Panc1 (cell line): ENCODE data around the gene GNB1.

Source experiments
- SIN3A ChIP-seq: IDR thresholded peaks from 2 replicates; pipeline ENCODE4 v1.6.1; 2012; ENCODE audit warnings: low read depth, mild to moderate bottlenecking, low read length, moderate library complexity, borderline replicate concordance; ENCODE audit not compliant: insufficient read depth
- TF ChIP-seq, protein P1 (sequence below), 2 experiments: IDR thresholded peaks; 2 replicates each; pipeline ENCODE4 v1.6.1; 2011 to 2012; ENCODE audit warnings: low read depth in 2 of 2, control low read depth in 1 of 2, low read length in 1 of 2, mild to moderate bottlenecking in 1 of 2, moderate library complexity in 1 of 2; ENCODE audit not compliant: insufficient read depth in 1 of 2
- TF ChIP-seq, protein P2 (sequence below): fragments of 450-650 bp; IDR thresholded peaks from 2 replicates; pipeline ENCODE4 v1.5.1; 2017; ENCODE audit warnings: mild to moderate bottlenecking

DNA sequence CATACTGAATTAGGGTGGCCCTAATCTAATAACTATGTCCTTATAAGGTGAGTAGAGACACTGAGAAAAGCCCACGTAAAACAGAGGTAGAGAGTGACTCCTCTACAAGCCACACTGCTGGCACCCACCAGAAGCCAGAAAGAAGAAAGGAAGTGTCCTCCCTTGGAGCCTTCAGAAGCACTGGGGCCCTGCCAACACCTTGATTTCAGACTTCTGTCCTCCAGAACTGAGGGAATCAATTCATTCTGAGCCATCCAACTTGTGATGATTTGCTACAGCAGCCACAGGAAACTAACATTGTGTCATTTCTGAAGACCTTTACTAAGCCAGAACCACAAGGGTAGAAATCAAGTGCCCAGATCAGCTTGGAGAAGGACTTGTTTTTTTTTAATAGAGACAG, 15.0 kb downstream of the GNB1 start:
- TF ChIP-seq, protein P1, sequence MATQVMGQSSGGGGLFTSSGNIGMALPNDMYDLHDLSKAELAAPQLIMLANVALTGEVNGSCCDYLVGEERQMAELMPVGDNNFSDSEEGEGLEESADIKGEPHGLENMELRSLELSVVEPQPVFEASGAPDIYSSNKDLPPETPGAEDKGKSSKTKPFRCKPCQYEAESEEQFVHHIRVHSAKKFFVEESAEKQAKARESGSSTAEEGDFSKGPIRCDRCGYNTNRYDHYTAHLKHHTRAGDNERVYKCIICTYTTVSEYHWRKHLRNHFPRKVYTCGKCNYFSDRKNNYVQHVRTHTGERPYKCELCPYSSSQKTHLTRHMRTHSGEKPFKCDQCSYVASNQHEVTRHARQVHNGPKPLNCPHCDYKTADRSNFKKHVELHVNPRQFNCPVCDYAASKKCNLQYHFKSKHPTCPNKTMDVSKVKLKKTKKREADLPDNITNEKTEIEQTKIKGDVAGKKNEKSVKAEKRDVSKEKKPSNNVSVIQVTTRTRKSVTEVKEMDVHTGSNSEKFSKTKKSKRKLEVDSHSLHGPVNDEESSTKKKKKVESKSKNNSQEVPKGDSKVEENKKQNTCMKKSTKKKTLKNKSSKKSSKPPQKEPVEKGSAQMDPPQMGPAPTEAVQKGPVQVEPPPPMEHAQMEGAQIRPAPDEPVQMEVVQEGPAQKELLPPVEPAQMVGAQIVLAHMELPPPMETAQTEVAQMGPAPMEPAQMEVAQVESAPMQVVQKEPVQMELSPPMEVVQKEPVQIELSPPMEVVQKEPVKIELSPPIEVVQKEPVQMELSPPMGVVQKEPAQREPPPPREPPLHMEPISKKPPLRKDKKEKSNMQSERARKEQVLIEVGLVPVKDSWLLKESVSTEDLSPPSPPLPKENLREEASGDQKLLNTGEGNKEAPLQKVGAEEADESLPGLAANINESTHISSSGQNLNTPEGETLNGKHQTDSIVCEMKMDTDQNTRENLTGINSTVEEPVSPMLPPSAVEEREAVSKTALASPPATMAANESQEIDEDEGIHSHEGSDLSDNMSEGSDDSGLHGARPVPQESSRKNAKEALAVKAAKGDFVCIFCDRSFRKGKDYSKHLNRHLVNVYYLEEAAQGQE (IDR thresholded peaks at IDR 0.05; ENCODE audit: insufficient read depth in 1 of 2, low read depth in 2 of 2, low read length in 1 of 2) = no peak
- TF ChIP-seq, protein P2, sequence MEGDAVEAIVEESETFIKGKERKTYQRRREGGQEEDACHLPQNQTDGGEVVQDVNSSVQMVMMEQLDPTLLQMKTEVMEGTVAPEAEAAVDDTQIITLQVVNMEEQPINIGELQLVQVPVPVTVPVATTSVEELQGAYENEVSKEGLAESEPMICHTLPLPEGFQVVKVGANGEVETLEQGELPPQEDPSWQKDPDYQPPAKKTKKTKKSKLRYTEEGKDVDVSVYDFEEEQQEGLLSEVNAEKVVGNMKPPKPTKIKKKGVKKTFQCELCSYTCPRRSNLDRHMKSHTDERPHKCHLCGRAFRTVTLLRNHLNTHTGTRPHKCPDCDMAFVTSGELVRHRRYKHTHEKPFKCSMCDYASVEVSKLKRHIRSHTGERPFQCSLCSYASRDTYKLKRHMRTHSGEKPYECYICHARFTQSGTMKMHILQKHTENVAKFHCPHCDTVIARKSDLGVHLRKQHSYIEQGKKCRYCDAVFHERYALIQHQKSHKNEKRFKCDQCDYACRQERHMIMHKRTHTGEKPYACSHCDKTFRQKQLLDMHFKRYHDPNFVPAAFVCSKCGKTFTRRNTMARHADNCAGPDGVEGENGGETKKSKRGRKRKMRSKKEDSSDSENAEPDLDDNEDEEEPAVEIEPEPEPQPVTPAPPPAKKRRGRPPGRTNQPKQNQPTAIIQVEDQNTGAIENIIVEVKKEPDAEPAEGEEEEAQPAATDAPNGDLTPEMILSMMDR = no peak
- TF ChIP-seq SIN3A = no peak
